GM19395 (cell line): ENCODE measurements around the gene TENM3.
"Not testable (repeated sequence)": the region's sequence is repeated elsewhere in the genome, so short reads cannot be mapped to it uniquely, and the experiment has no call there.

Experiments used
- ATAC-seq: cut with Tn5 transposase; IDR thresholded peaks from one replicate; pipeline ENCODE4 v1.9.1; 2021; ENCODE audit warnings: mild to moderate bottlenecking, moderate library complexity; ENCODE audit not compliant: unreplicated experiment

Gene TENM3

GRCh38 chr4:182801636-182802035 lies 558.4 kb downstream of the TENM3 start:
- no peak for ATAC-seq

DNA sequence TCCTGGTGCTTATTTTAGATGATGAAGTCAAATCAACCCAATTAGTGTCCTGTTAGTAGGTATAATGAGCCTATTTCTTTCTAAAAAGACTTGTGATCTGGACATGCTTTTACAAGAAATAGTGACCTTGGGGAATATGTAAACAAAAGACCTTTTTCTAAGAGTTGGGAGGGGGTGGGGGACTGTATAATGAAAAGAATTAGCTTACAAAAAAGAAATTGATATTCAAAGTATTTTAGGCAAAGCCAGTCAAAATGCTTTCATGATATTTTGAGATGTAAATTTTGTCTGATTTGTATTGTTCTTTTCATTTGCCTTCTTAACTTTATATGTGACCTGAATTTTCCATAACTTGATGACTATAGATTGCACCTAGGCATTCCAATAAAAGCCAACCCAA lies 559.4 kb downstream of the TENM3 start:
- no peak for ATAC-seq

GRCh38 chr4:182803235-182803634 lies 560.0 kb downstream of the TENM3 start:
- no peak for ATAC-seq

DNA sequence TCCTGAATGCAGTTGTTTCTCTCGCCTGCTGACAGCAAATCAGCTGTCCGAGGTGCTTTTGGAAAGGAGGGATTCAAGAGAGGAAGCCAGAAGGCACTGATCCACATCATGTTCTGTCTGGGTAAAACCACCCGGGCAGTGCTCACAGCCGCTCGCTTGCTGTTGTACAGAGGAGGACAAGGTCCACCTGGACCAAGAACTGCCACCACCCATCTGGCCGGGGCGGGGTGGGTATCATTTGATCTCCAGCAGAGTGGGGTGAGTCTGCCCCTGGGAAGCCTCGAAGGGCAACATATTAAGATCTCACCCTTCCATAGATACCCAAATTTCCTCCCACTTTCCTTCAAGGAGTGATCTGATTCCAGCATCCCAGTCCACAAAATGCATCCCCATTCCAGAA lies 560.9 kb downstream of the TENM3 start:
- ATAC-seq = no peak

- no peak for ATAC-seq
Measured at GRCh38 chr4:182805321-182805720, 562.1 kb downstream of the TENM3 start.

DNA sequence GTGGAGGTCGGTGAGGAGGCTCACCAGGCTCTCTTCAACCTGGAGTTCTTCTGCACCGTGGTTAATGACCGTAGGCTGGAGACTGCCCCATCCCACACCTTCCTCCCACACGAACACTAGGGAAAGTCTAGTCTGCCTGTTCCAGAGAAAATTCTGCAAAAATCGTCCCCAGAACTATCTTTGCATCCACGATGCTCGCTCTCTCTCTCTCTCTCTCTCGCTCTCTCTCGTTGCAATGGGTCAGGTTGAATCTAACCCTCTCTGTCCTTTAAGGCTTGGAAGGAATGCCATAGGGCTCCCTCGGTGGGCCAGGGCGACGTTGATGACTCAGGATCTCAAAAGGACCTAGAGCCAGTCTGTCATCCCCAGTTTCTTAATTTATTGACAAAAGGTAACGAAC lies 562.5 kb downstream of the TENM3 start:
- ATAC-seq = no peak

DNA sequence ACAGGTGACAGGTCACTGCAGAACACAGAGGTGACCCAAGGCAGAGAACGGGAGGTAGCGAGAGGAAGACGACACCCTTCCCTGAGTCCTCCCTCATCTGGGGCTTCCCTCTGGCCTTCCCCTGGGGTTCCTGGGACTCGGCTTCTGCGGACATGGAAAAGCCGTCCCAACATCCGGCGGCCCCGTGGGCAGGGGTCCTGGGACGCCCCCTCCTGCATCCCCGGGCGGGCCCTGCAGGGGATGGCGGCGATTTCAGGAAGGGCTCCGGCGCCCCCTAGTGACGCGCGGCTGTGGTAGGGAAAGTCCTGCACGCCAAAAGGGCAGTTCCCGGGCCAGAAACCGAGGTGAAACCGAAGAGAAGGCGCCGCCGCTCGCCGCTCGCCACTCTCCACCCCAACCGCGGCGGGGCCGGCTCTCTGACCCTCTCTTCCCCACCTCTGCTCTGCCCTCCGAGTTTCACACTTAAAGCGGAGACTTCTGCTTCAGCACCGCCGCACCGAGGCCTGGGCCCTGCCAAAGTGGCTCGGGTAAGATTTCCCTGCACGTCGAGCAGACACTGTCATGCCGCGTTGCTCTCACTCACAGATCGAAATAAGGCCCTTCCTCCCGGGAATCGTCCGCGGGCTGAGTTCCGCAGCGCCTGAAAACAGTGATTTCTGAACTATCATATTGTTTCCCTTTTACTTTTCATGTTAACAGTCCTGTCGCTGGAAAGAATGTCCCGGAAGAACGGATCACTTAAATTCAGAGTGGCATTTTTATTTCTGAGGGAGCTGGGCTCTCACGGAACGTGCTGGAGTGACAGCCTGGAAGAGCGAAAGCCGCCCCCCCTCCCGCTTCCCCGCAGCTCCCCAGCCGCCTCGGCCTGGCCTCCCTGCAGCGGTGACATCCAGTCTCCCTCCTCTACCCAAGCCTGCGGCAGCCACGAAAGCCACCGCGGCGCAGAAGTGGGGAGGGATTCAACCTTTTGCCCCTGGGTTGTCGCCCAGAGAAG lies 563.4 kb downstream of the TENM3 start:
- ATAC-seq = peak; percentile 82

DNA sequence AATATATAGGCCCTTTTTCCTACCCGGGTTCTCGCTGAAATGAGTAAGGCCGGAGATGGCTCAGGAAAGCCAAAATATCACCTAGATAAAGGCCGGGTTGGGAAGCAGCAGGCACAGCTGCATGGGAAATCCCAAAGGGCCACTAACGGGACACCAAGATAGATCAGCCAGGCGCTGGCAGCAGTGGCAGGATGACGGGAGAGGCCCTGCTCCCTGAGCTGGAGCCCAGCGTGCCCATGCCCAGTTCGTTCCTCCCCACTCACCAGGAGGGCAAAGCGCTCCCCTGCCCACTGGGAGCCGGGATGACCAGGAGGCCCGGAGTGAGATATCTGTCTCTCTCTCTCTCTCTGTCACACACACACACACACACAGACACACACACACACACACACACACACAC lies 564.1 kb downstream of the TENM3 start:
- ATAC-seq = no peak

- ATAC-seq = no peak
Measured at GRCh38 chr4:182807767-182808548, 564.8 kb downstream of the TENM3 start.

DNA sequence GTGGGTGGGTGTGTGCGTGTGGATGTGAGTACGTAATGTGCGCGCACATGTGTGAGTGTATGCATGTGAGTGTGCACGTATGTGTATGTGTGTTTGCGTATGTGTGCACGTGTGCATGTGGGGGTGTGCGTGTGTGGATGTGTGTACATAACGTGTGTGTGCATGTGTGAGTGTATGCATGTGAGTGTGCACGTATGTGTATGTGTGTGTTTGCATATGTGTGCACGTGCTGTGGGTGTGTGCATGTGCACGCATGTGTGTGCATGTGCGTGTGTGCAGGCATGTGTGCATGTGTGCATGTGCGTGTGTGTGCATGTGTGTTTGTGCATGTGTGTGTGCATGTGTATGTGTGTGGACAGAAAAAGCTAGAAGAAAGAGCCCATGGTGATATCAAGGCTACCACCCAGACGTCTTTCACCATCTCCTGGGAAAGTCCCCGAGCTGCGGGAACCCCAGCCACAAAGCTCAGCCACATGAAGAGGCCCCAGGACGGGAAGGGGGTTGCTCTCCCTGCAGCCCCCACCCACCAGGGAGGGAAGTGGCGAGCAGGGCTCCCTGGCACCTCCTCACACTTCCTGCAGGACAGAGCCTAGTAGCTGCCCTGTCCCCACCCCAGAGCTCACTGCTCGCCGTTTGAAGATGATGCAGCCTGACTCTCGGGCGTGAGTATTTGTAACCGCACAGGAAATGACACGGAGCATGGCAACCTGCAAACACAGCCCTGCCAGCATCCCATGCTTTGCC lies 565.6 kb downstream of the TENM3 start:
- peak; percentile 71 for ATAC-seq

GRCh38 chr4:182809417-182810102 lies 566.4 kb downstream of the TENM3 start:
- peak; percentile 28 for ATAC-seq

- ATAC-seq = no peak
Measured at GRCh38 chr4:182810103-182810615, 567.0 kb downstream of the TENM3 start.

DNA sequence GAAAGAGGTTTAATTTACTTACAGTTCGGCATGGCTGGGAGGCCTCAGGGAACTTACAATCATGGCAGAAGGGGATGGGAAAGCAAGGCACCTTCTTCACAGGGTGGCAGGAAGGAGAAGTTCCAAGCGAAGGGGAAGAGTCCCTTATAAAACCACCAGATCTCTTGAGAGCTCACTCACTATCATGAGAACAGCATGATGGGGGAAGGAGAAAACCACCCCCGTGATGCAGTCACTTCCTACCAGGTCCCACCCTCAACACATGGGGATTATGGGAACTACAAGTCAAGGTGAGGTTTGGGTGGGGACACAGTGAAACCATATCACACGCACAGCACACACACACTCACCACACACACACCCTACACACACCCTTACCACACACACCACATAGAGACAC lies 569.7 kb downstream of the TENM3 start:
- no peak for ATAC-seq

DNA sequence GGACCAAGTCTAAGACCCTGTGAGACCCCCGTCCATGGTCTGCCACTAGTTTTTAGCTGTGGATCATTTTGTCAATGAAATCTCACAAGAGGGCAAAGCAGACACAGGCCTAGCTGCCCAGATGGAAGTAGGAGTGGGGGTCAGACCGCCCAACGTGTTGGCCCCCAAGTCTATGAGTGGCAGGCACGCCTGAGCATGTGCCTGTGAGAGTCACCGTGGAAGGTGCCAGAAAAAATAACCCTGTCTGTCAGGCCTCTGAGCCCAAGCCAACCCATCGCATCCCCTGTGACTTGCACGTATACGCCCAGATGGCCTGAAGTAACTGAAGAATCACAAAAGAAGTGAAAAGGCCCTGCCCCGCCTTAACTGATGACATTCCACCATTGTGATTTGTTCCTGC lies 570.9 kb downstream of the TENM3 start:
- ATAC-seq = not testable (repeated sequence)

DNA sequence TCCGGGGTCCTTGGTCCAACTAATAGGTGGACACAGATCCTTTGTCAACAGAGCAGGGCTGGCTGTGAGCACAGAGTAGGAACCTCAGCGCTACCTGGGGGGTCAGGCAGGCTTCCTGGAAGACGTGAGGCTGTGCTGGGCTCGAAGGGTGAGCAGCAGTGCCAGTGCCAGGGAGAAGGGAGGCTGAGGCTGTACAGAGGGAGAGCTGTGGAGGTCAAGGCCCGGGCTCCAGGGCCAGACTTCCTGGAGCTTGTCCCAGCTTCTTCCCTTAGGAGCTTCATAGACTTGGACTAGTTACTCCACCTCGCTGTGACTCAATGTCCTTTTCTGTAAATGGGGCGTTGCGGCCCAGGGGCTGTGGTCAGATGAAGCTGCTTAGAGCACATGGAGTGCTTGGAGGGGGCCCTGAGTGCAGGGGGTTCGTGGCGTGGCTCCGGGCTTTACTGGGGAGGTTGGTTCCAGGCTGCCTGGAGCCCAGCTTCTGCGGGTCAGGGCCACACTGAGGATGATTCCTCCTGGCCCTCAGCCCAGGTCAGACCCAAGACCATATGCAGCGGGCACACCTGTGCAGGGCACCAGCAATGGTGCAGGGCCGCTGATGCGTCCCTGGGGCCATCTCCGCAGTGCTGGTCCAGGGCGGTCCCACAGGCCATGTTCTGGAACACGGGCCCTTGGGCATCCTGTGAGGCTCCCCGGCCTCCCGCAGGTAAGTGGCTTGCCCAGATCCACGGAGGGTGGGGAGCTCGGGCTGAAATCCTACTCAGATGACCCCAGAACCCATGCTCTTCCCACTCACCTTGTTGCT lies 575.9 kb downstream of the TENM3 start:
- no peak for ATAC-seq

DNA sequence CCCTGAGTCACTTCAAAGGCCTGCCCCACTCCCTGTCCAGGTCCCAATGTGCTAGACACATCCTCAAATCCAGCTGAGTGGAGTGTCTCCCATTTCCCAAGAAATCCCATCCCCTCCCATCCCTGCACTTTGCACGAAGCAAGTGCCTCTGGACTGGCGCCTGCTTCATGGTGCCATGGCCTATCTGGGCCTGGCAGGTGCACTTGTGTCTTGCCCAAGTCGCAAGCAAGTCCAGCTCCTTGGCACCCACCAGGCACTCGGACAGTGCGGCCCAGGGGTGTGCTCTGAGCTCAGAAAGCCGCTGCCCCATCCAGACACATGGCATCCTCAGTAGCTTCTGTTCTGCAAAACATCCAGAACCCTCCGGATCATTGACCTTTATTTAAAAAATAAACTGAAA lies 576.5 kb downstream of the TENM3 start:
- ATAC-seq = no peak

GRCh38 chr4:182822554-182822953 lies 579.4 kb downstream of the TENM3 start:
- no peak for ATAC-seq

GRCh38 chr4:182823576-182823975 lies 580.4 kb downstream of the TENM3 start:
- ATAC-seq = peak; percentile 67

GRCh38 chr4:182825003-182825402 lies 581.8 kb downstream of the TENM3 start:
- no peak for ATAC-seq

GRCh38 chr4:182825786-182826185 lies 582.6 kb downstream of the TENM3 start:
- ATAC-seq = no peak
